HG03571 (cell line): ENCODE data around the gene MEIS2.

ENCODE experiments used
- ATAC-seq: cut with Tn5 transposase; IDR thresholded peaks from one replicate; pipeline ENCODE4 v1.9.1; 2021; ENCODE audit not compliant: unreplicated experiment

MEIS2 gene

GRCh38 chr15:37100109-37100965, at the start of gene MEIS2:
MEIS2 (minus strand) TSS chr15:37100549; CDS start chr15:37099466, 1,083 bp downstream.
- ATAC-seq: peak; percentile 41

GRCh38 chr15:37149146-37149545, 48.8 kb upstream of the MEIS2 start:
- no peak for ATAC-seq

- ATAC-seq: no peak
These were observed 48.4 kb upstream of the MEIS2 start for GRCh38 chr15:37148714-37149113.

GRCh38 chr15:37143351-37143750, 43.0 kb upstream of the MEIS2 start:
- no peak for ATAC-seq

- no peak for ATAC-seq
These were observed 42.0 kb upstream of the MEIS2 start for GRCh38 chr15:37142371-37142770.

GRCh38 chr15:37140531-37141058, 40.2 kb upstream of the MEIS2 start:
- ATAC-seq: no peak

GRCh38 chr15:37138591-37139215, 38.4 kb upstream of the MEIS2 start:
- ATAC-seq: no peak

GRCh38 chr15:37137221-37137620, 36.9 kb upstream of the MEIS2 start:
- ATAC-seq: no peak

- ATAC-seq: no peak
These were observed 36.3 kb upstream of the MEIS2 start for GRCh38 chr15:37136666-37137065.

- no peak for ATAC-seq
These were observed 34.9 kb upstream of the MEIS2 start for GRCh38 chr15:37135225-37135624.

- no peak for ATAC-seq
These were observed 34.4 kb upstream of the MEIS2 start for GRCh38 chr15:37134699-37135131.

GRCh38 chr15:37134244-37134643, 33.9 kb upstream of the MEIS2 start:
- ATAC-seq: no peak

- no peak for ATAC-seq
These were observed 33.3 kb upstream of the MEIS2 start for GRCh38 chr15:37133602-37134001.

GRCh38 chr15:37132826-37133417, 32.6 kb upstream of the MEIS2 start:
- ATAC-seq: no peak

GRCh38 chr15:37131621-37132020, 31.3 kb upstream of the MEIS2 start:
- ATAC-seq: no peak

- no peak for ATAC-seq
These were observed 30.0 kb upstream of the MEIS2 start for GRCh38 chr15:37130356-37130755.

GRCh38 chr15:37125143-37125542, 24.8 kb upstream of the MEIS2 start:
- ATAC-seq: no peak

GRCh38 chr15:37124331-37124730, 24.0 kb upstream of the MEIS2 start:
- no peak for ATAC-seq

- ATAC-seq: no peak
These were observed 22.4 kb upstream of the MEIS2 start for GRCh38 chr15:37122703-37123102.

- no peak for ATAC-seq
These were observed 21.1 kb upstream of the MEIS2 start for GRCh38 chr15:37121492-37121891.

- no peak for ATAC-seq
These were observed 16.7 kb upstream of the MEIS2 start for GRCh38 chr15:37117030-37117429.

- ATAC-seq: no peak
These were observed 15.2 kb upstream of the MEIS2 start for GRCh38 chr15:37115538-37115937.
